HT-29 (cell line): Measurements from ENCODE around the gene DNAJC3. TPM values are rescaled to one million over a fixed set of nuclear protein-coding genes. Genes with fewer than 3 reads are reported as not detected.
A peak's percentile ranks its signal among the peaks of the same experiment; 100 is the strongest.
"Not testable (repeated sequence)": the region's sequence is repeated elsewhere in the genome, so short reads cannot be mapped to it uniquely, and the experiment has no call there.

Experiments
- DNase-seq: peaks from one replicate; pipeline ENCODE4 v3.0.0-alpha.2; 2015; ENCODE audit warnings: low spot score
- total RNA-seq: library from RNA; depleted of rRNA; stranded (reverse); fragments of >200 nt; shearing (Covaris generic); gene quantifications from 2 replicates; pipeline ENCODE4 v1.2.3, GENCODE V29; 2014

Gene DNAJC3
- total RNA-seq, 1 experiment from 2014 or later, result 20.1 TPM

GRCh38 chr13:95676105-95676761 is 706 bp upstream of the DNAJC3 start:
- DNase-seq, result peak; percentile 83

DNA sequence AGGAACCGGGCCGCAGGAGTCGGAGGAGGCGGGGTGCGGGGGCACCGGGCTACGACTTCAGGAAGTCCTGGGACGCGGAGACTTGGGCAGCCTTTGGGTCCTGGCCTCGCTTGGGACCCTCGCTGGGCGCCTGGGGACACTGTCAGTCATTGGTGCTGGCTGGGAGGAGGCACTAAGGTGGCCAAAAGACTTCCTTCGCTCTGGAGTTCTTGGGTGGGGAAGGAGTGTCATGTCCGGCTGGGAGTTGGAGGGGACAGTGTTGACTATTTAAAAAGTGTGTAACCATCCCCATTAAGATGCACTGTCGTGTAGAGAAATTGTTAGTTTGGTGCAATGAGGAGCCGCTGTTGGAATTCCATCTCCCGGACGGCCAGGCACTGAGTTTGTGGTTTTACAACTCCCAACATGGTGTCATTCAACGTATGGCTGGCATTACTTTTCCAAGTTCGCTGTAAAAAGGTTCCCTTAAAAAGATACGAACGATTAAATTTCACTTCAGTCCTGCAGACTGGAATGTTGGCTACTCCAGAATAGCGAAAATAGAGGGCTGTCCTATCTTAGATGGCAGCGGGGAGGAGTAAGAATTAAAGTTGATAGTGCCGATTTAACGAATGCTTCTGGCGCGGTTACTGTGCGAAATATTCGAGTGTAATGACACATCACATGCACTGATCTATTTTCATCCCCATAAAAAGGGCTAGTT is 776 bp downstream of the DNAJC3 start:
- peak; percentile 59 for DNase-seq

DNA sequence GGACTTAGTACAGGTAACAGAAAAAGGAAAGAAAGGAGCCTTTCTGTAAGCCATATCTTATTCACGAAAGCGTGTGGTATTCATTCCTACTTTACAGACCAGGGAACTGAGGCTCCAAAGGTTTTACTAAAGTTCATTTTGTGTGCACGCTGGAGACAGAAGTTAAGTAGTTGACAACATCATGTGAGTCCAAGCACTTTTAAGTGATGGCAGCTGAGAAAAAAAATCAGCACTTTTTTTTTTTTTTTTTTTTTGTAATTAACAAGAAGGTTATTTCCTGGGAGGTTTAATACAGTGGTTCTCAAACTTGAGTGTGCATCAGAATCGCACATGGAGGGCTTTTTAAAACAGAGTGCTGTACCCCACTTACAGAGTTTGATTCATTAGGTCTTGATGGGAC is 2.0 kb downstream of the DNAJC3 start:
- no peak for DNase-seq

- DNase-seq, result no peak
Observed at GRCh38 chr13:95679722-95680121, 2.8 kb downstream of the DNAJC3 start.

DNA sequence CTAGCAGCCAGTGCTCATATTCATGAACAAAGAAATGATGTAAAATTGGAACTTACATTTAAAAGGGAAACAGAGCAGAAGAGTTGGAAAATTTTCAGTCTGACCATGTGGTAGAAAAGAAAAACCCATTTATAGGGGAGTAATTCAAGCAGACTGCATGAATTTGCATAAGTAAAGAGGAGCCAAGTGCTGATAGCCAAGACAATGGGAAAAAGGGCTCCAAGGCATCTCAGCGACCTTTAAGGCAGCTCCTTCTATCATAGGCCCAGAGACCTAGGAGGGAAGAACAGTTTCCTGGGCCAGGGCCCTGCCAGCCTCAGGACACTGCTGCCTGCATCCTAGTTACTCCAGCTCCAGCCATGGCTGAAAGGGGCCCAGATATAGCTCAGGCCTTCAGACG is 7.5 kb downstream of the DNAJC3 start:
- DNase-seq, result no peak

DNA sequence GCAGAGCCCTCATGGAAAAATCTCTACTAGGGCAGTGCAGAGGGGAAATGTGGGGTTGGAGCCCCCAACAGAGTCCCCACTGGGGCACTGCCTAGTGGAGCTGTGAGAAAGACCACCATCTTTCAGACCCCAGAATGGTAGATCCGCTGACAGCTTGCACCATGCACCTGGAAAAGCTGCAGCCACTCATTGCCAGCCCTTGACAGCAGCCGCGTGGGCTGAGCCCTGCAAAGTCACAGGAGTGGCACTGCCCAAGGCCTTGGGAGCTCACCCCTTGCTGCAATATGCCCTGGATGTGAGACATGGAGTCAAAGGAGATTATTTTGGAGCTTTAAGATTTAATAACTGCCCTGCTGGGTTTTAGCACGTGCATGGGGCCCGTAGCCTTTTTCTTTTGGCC is 8.0 kb downstream of the DNAJC3 start:
- DNase-seq, result not testable (repeated sequence)

DNA sequence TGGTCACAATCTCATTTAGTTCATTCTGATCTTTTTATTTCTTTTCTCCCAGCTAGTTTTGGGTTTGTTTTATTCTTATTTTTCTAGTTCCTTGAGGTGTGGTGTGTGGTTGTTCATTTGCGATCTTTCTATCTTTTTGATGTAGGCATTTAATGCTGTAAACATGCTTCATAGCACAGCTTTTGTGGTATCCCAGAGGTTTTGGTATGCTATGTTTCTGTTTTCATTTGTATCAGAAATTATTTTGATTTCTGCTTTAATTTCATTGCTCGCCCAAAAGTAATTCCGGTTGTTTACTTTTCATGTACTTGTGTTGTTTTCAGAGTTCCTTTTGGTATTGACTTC is 12.6 kb downstream of the DNAJC3 start:
- no peak for DNase-seq

GRCh38 chr13:95690986-95691385 is 14.0 kb downstream of the DNAJC3 start:
- not testable (repeated sequence) for DNase-seq

DNA sequence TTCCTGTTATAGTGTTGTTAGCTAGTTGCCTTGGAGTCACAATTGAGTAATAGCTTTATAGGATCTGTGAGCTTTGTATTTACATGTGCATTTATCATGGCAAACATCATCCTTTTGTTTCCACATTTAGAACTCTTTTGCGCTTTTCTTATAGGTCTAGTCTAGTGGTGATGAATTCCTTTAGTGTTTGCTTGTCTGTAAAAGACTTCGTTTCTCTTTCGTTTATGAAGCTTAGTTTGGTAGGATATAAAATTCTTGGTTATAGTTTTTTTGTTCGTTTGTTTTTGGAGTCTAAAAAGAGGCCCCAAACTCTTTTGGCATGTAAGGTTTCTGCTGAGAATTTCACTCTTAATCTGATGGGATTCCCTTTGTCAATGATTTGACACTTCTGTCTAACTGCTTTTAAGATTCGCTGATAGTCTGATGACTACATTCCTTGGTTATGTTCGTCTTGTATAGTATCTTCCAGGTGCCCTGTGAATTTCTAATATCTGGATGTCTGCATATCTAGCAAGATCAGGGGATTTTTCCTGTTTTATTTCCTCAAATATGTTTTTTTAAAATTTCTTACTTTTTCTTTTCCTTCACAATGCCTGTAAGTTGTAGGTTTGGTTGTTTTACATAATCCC is 20.2 kb downstream of the DNAJC3 start:
- no peak for DNase-seq

DNA sequence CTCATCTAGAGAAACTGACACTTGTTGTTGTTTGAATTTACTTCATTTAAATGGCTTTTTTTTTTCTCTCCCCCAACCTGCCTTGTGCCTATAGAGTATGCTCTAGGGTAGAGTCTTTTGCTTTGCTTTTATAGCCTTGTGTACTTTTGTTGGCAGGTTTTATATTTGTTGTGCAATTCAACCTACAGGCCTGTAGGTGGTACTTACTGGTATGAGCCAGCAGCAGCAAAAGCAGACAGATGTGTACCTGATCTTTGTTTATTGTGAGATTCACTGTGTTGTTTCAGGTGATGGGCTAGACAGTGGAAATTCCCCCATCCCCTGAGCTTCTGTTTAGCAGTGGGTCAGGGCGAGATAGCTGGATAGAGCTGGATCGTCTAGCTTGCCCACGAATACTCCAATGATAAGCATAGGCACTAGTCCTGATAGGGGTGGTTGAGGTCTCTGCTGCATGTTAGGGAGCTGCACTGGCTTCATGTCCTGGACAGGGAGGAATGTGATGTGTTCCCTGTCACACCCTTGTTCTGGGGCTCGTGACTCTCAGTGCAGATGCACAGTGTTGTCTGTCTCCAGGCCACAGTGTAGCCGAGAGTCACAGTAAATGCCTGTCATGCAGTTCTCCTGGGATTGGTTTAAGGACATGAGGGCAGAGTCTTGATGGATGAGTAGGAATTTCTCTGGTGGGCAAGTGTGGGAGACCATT is 21.3 kb downstream of the DNAJC3 start:
- no peak for DNase-seq

DNA sequence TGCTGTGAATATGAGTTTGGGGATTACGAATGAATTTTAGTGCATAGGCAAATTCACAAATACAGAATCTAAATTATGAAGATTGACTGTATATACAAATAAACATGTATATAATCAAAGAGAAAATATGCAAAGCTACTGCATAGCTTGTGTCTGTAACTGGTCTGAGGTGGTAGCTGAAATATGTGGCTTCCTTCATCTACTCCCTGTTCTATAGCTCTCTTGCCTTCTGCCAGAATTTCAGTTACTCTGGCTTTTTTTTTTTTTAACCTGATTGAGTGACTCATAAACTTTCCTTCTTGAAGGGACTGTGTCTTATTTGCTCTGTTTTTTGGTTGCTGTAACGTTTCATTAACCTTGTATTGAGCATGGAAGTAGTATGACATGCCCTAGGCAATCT is 26.6 kb downstream of the DNAJC3 start:
- no peak for DNase-seq

DNA sequence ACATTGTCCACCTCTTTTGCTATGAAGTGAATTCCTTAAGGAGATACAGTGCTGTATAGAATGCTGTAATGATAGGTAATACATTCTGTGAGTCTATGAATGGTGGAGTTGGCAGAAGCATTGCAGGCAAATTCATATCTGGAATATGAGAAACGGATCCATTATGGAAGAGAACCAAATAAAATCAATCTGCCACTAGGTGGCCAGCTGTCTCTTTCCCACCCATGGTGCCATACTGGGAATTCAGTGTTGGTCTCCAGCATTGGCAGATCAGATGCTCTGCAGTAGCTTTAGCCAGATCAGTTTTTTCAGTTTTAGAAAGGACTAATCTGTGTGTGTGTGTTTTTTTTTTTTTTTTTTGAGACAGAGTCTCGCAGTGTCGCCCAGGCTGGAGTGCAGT is 27.6 kb downstream of the DNAJC3 start:
- DNase-seq, result peak; percentile 59

DNA sequence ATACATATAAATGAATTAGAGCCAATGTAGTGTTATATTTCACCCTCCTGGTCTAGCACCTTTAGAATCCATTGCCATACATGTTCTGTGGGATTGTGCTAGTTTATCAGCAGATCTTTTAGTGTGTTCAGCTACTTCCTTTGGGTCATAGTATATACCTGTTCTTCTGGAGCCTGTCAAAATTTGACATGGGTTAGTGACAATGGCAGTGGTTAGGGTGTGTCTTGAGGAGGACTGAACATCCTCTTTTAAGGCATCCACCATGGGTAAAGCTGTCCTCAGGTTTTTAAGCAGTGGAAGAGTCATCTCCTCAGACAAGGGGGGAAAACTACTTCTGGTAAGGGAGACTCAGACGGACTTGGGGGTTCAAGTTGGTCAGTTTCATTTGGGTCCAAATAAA is 29.4 kb downstream of the DNAJC3 start:
- DNase-seq, result no peak

DNA sequence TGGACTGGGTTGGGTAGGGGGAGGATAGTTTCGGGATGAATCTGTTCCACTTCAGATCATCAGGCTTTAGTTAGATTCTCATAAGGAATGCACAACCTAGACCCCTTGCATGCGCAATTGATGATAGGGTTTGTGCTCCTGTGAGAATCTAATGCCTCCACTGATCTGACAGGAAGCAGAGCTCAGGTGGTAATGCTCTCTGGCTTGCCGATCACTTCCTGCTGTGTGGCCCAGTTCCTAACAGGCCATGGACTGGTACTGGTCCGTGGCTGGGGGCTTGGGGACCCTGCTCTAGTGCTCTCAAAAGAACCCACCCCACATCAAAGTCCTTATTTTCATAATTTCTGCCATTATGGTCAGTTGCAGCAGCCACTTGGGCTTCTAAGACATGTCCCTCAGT is 30.1 kb downstream of the DNAJC3 start:
- DNase-seq, result no peak

DNA sequence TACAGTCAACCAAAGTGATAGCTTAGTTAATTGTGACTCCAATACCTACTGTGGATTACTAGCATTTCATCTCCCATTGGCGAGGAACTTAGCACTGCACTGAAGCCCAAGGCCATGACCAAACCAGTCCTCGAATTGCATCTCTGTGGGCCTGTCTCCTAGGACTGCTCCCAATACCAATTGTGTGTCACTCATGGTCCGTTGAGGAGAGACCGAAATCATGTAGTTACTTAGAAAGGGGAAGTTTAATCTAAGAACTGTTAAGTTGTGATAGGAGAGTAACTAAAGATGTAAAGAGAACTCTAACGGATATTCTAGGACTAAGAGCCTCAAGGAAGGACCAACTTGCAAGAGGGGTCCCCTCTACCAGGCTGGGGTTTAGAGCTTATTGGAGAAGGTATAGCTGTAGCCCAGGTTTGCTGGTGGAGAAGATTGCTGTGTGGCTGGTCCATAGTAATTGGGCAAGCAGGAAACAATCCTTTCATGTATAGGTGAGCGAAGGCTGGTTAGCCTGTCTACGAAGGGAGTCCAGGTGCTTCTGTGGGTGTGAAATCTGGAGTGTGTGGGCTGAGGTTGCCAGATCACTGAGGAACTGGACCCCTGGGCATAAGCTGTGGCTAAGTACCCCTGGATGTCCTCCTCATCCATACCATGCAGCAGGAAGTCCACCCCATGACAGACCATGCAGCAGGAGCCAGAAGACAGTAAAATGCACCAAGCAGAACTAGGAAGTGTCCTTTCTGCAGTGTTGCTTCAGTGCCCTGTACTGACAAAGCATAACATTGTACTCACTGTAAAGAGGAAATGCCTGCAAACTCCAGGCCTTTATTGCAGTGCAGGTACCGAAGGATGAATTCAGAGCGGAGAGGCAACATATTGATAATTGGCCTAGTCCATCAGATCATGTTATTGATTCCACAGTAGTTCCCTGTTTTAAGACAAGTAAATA is 30.8 kb downstream of the DNAJC3 start:
- no peak for DNase-seq

- DNase-seq, result no peak
Observed at GRCh38 chr13:95708391-95708774, 31.4 kb downstream of the DNAJC3 start.

GRCh38 chr13:95708811-95709500 is 32.0 kb downstream of the DNAJC3 start:
- no peak for DNase-seq

DNA sequence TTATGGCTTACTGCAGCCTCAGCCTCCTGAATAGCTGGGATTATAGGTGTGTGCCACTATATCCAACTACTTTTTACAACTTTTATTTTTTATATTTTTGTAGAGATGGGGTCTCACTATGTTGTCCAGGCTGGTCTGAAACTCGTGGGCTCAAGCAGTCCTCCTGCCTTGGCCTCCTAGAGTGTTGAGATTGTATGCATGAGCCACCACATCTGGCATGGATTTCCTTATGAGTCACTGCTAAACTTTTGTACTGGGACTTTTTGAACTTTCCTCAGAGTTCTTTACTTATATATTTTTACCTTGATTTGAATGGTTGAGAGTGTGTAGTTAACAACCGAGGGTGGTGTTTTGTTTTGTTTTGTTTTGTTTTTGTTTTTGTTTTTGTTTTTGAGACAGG is 33.4 kb downstream of the DNAJC3 start:
- no peak for DNase-seq

- DNase-seq, result not testable (repeated sequence)
Observed at GRCh38 chr13:95712846-95713245, 35.9 kb downstream of the DNAJC3 start.

- DNase-seq, result no peak
Observed at GRCh38 chr13:95713651-95714050, 36.7 kb downstream of the DNAJC3 start.
